Measurements from ENCODE around the gene SNAI3.

- no peak for TF ChIP-seq CTCF (IDR thresholded peaks at IDR 0.05)
- no peak for TF ChIP-seq POLR2A (IDR thresholded peaks at IDR 0.05)
Measured at GRCh38 chr16:88677721-88678120, 8.6 kb downstream of the SNAI3 start.
